Activated CD8-positive, alpha-beta T cell treated with anti-CD3 and anti-CD28 coated beads for 36 hours (primary cell): Measurements from ENCODE around the gene SCART1. TPM values are rescaled to one million over a fixed set of nuclear protein-coding genes. Genes with fewer than 3 reads are reported as not detected.

Experiments used
- ATAC-seq: fragments of 200-7000 bp; cut with Tn5 transposase; one replicate; pipeline ENCODE4 v1.10.0; 2021; ENCODE audit warnings: mild to moderate bottlenecking, moderate library complexity
- CTCF ChIA-PET: fragments of 350-600 bp; sonication (Branson Sonifier 250); formaldehyde crosslinking; loops from one replicate; lab custom pipeline; 2021; ENCODE audit warnings: antibody characterized with exemption; lab: Charles Lee
- POLR2A ChIA-PET: fragments of 350-600 bp; sonication (Branson Sonifier 250); formaldehyde crosslinking; loops from one replicate; lab custom pipeline; 2021; ENCODE audit warnings: antibody characterized with exemption; lab: Charles Lee
- DNase-seq: peaks from one replicate; pipeline ENCODE4 v3.0.0-alpha.2; 2020
- H3K27ac Mint-ChIP-seq: one replicate; pipeline ENCODE4 v1.8.0; 2021; ENCODE audit warnings: mild to moderate bottlenecking, mixed read lengths
- H3K27me3 Mint-ChIP-seq: one replicate; pipeline ENCODE4 v1.8.0; 2021; ENCODE audit warnings: mixed read lengths
- H3K36me3 Mint-ChIP-seq: one replicate; pipeline ENCODE4 v1.8.0; 2021; ENCODE audit warnings: low read depth, mixed read lengths
- H3K4me1 Mint-ChIP-seq: one replicate; pipeline ENCODE4 v1.8.0; 2021; ENCODE audit warnings: low read depth, mixed read lengths
- H3K4me3 Mint-ChIP-seq: one replicate; pipeline ENCODE4 v1.8.0; 2021; ENCODE audit warnings: mild to moderate bottlenecking, moderate library complexity, mixed read lengths
- H3K9me3 Mint-ChIP-seq: one replicate; pipeline ENCODE4 v1.8.0; 2021; ENCODE audit warnings: mixed read lengths
- intact Hi-C: fragments of 100-400 bp; cut with micrococcal nuclease; formaldehyde crosslinking; loops from one replicate; pipeline ENCODE4 v1.10.0; 2022
- total RNA-seq, 2 experiments: library from RNA; stranded (reverse); gene quantifications; one replicate each; pipeline ENCODE4 v1.2.3, GENCODE V29; 2021
- TF ChIP-seq, protein P1 (sequence below): fragments of 200-600 bp; IDR thresholded peaks from one replicate; pipeline ENCODE4 v1.8.0; 2022; ENCODE audit warnings: antibody characterized with exemption, mild to moderate bottlenecking

SCART1 gene
- total RNA-seq, 2 experiments from 2014 or later = 2.8 to 2.9 TPM

DNA sequence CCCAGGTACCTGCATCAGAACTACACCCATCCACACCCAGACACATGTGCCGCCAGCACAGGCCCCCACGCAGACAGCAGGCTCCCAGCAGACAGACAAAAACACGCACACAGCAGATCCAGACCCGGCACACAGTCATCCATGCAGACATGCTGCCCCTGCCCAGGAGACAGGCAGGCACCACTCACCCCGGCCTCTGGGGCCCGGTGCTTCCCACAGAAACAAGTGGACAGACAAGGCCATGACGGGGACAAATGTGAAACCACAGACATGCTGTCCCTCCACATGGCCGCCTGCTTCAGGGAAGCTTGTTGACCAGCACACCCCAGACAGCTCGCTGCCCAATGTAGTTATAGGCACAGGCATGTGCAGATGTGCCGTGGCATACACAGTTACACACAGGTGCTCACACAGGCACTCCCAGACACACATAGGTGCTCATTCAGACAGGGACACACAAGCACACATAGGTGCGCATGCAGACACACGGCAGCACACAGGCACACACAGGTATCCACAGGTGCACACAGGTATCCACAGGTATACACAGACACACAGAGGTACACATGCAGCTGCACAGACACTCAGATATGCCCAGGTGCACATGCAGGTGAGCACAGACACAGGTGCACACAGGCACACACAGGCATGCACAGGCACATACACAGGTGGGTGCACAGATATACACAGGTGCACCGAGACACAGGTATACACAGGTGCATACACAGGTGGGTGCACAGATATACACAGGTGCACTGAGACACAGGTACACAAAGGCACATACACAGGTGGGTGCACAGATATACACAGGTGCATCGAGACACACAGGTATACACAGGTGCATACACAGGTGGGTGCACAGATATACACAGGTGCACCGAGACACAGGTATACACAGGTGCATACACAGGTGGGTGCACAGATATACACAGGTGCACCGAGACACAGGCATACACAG is 10.5 kb upstream of the SCART1 start:
- H3K27ac Mint-ChIP-seq = peak overlapping the region; percentile 46
- H3K4me3 Mint-ChIP-seq = no peak overlapping the region
- ChIA-PET CTCF (no interaction called here), POLR2A (interaction anchor here (1.0 kb wide), 1 partner anchor 8 kb away, joined by 3 read pairs; no protein-coding TSS in a partner anchor)
- H3K36me3 Mint-ChIP-seq = peaks cover 16% of the 10 kb centered on the region
- TF ChIP-seq, protein P1, sequence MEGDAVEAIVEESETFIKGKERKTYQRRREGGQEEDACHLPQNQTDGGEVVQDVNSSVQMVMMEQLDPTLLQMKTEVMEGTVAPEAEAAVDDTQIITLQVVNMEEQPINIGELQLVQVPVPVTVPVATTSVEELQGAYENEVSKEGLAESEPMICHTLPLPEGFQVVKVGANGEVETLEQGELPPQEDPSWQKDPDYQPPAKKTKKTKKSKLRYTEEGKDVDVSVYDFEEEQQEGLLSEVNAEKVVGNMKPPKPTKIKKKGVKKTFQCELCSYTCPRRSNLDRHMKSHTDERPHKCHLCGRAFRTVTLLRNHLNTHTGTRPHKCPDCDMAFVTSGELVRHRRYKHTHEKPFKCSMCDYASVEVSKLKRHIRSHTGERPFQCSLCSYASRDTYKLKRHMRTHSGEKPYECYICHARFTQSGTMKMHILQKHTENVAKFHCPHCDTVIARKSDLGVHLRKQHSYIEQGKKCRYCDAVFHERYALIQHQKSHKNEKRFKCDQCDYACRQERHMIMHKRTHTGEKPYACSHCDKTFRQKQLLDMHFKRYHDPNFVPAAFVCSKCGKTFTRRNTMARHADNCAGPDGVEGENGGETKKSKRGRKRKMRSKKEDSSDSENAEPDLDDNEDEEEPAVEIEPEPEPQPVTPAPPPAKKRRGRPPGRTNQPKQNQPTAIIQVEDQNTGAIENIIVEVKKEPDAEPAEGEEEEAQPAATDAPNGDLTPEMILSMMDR = no peak
- ATAC-seq = no peak
- intact Hi-C loops = no loop called here
- peaks cover 2% of the 10 kb centered on the region for H3K27me3 Mint-ChIP-seq
- H3K4me1 Mint-ChIP-seq = peaks cover 15% of the 10 kb centered on the region
- DNase-seq = no peak
- H3K9me3 Mint-ChIP-seq = peaks cover 21% of the 10 kb centered on the region

DNA sequence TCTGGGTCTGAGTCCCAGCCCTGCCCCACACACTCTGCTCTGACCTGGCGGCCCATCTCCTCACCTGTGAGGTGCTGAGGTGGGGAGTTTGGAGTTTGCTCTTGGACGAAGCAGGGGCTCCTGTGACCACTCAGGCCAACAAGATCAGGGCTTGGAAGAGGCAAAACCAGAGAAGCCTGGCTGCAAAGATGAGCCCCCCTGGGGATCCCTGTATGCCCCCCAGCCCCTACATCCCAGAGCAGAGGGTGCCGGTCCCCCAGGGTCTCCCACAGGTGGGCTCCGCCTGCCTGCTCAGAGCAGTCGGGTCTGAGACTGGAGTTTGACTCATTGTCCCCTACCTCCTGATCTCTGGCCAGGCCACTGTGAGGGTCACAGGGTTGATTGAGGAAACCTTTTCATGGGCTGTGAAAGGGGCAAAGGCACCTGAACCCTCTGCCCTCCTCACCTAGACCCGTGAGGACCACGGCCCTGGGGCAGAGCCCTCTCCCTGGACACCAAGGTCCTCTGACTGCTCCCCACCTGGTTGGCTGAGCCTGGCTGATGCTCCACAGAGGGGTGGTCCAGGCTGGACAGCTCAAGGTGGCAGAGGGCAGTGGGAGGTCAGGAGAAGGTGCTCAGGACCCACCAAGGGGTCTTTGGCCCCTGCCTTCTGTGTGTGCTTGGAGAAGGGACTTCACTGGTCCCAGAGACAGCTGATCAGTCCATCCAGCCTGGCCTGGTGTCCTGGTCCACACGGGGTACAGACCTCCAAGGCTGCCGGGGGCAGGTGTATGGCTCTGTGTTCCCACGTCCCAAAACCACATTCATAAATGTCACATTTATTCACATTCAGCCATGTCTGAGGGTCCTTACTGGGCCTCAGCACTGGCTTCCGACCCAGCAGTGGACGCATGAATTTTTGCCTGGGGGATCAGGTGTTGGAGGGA is 9.1 kb upstream of the SCART1 start:
- peaks cover 33% of the 10 kb centered on the region for H3K9me3 Mint-ChIP-seq
- intact Hi-C loops = no loop called here
- H3K36me3 Mint-ChIP-seq = peaks cover 23% of the 10 kb centered on the region
- H3K27me3 Mint-ChIP-seq = peaks cover 2% of the 10 kb centered on the region
- peaks cover 14% of the 10 kb centered on the region for H3K4me1 Mint-ChIP-seq
- ATAC-seq (no peak), DNase-seq (no peak)
- TF ChIP-seq, protein P1 = no peak
- POLR2A ChIA-PET = no interaction called here
- CTCF ChIA-PET = interaction anchor here (1.4 kb wide), 1 partner anchor 8 kb away, joined by 3 read pairs; no protein-coding TSS in a partner anchor
- H3K27ac Mint-ChIP-seq = no peak overlapping the region
- no peak overlapping the region for H3K4me3 Mint-ChIP-seq

DNA sequence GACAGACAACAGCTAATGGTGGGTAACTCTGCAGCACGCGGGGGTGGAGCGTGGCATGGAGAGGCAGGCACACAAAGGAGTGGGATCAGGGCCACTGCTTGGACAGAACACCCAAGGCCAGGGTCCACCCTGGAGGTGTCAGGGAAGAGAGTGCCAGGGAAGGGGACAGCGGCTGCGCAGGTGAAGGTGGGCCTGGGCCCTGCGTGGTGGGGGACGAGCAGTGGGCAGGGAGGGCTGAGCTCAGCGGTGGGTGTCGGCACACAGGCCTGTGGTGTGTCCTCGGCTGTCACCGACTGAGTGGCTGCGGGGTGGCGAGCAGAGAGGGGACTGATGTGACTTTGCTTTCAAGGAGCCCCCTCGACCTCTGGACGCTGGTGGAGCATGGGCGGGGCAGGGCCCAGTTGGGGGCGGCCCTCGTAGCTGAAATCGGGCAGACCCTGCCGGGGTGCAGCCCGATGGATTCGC is 8.4 kb upstream of the SCART1 start:
- ATAC-seq (no peak), DNase-seq (no peak)
- Mint-ChIP-seq H3K4me3 (no peak overlapping the region), H3K36me3 (peaks cover 23% of the 10 kb centered on the region), H3K4me1 (peaks cover 14% of the 10 kb centered on the region), H3K27ac (no peak overlapping the region), H3K27me3 (peaks cover 2% of the 10 kb centered on the region), H3K9me3 (peaks cover 33% of the 10 kb centered on the region)
- TF ChIP-seq, protein P1 = no peak
- CTCF ChIA-PET = interaction anchor here (1.4 kb wide), 1 partner anchor 8 kb away, joined by 3 read pairs; no protein-coding TSS in a partner anchor
- POLR2A ChIA-PET = no interaction called here
- intact Hi-C loops = no loop called here

DNA sequence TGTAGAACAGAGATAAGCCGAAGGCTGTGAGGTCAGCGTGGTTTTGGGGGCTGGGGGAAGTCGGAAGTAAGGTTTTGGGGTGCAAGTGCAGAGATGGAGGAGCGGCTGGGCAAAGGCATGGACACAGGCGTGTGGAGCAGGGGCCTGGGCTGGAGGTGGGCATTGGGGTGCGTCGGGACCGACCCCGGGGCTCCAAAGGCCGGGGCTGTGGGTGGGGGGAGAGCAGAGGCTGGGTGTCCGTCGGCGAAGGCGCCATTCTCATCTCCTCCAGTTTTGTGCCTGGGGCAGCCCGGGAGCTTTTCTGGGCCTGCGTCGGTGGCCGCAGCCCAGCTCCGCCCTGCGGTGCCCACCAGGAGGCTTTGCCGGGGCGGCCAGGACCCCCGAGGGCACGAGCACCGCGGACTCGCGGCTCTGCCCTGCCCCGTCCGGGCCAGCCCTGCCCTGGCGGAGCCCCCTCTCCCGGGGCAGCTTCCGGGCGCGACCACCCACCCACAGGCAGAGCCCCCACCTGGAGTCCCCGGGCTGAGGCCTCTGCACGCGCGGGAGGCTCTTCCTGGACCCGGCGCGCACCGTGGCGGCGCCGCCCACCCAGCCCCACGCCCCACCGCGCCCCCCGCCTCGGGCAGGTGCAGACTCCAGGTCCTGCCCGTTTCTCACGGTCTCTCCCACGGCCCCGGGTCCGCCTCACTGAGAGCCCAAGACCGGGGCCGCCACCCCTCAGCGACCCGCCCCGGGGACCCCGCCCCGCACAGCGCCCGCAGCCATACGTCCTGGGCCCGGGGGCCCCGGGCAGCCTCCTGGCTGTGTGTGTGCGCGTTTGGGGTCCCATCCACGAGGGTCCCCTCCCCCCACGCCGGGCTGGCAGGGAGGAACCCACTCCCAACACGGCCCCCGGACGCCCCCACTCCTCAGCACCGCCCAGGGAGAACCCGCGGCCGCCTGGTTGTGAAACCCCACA is 7.7 kb upstream of the SCART1 start:
- POLR2A ChIA-PET = no interaction called here
- intact Hi-C loops = no loop called here
- TF ChIP-seq, protein P1 = no peak

More for the DNA sequence above, 7.7 kb upstream of the SCART1 start:
- Mint-ChIP-seq H3K4me3 (no peak overlapping the region), H3K4me1 (peaks cover 14% of the 10 kb centered on the region), H3K36me3 (peaks cover 23% of the 10 kb centered on the region), H3K27me3 (peaks cover 2% of the 10 kb centered on the region), H3K27ac (no peak overlapping the region), H3K9me3 (peaks cover 33% of the 10 kb centered on the region)
- CTCF ChIA-PET = interaction anchor here (1.4 kb wide), 1 partner anchor 9 kb away, joined by 3 read pairs; no protein-coding TSS in a partner anchor
- DNase-seq = no peak
- ATAC-seq = no peak
